GM06990 (cell line): Measurements from ENCODE around the gene TMEM164.

Source experiments
- DNase-seq: peaks from one replicate; pipeline ENCODE4 v3.0.0-alpha.2; 2011; ENCODE audit not compliant: insufficient read length; ENCODE audit errors: extremely low read depth
- H3K27me3 ChIP-seq: replicated peaks from 2 replicates; pipeline ENCODE4 v1.6.0; 2011; ENCODE audit warnings: low read length; ENCODE audit not compliant: control insufficient read depth, insufficient read depth
- H3K36me3 ChIP-seq: 2 replicates; pipeline ENCODE4 v1.5.1; 2011; ENCODE audit warnings: low read length; ENCODE audit not compliant: control insufficient read depth, insufficient read depth
- H3K4me3 ChIP-seq: replicated peaks from 2 replicates; pipeline ENCODE4 v1.5.1; 2011; ENCODE audit warnings: low read depth, mild to moderate bottlenecking, control low read depth, low read length
- TF ChIP-seq, protein P1 (sequence below): IDR thresholded peaks from 2 replicates; pipeline ENCODE4 v1.5.1; 2011; ENCODE audit warnings: low read length, control low read depth, mild to moderate bottlenecking, inconsistent platforms; ENCODE audit not compliant: insufficient read depth, poor library complexity, severe bottlenecking

TMEM164 gene

DNA sequence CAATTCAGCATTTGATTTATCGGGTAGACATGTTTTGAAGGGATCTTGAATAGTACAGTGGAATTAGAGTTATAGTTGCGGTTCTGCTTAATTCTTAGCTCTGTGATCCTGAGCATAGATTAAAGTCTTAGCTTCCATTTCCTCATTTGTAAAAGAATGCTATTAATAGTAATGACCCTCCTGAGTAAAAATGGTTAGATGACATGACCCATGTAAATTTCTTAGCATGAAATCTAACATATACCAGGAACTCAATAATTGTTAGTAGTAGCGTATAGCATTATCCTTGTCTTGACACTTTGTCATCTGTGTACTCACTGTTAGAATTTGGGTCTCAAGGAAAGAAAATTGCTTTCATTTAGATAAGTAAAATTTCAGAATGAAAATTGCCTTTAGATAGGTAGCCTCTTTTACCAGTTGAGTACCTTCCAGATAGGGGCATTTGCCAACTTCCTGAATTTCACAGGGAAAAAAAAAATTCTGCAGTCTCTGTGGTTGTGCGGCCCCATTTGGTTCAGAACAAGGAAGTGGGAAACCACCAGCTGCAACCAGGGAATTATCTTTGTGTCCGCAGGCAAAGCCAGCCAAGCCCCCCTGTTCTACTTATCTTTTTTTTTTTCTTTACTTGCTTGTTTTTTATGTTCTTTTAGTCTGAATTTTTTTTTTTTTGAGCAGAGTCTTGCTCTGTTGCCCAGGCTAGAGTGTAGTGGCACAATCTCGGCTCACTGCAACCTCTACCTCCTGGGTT lies 86.9 kb downstream of the TMEM164 start:
- Histone ChIP-seq H3K27me3 (no peaks in the 10 kb centered on the region), H3K4me3 (no peak overlapping the region), H3K36me3 (no peaks in the 10 kb centered on the region)
- no peak for DNase-seq
- TF ChIP-seq, protein P1, sequence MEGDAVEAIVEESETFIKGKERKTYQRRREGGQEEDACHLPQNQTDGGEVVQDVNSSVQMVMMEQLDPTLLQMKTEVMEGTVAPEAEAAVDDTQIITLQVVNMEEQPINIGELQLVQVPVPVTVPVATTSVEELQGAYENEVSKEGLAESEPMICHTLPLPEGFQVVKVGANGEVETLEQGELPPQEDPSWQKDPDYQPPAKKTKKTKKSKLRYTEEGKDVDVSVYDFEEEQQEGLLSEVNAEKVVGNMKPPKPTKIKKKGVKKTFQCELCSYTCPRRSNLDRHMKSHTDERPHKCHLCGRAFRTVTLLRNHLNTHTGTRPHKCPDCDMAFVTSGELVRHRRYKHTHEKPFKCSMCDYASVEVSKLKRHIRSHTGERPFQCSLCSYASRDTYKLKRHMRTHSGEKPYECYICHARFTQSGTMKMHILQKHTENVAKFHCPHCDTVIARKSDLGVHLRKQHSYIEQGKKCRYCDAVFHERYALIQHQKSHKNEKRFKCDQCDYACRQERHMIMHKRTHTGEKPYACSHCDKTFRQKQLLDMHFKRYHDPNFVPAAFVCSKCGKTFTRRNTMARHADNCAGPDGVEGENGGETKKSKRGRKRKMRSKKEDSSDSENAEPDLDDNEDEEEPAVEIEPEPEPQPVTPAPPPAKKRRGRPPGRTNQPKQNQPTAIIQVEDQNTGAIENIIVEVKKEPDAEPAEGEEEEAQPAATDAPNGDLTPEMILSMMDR = no peak

DNA sequence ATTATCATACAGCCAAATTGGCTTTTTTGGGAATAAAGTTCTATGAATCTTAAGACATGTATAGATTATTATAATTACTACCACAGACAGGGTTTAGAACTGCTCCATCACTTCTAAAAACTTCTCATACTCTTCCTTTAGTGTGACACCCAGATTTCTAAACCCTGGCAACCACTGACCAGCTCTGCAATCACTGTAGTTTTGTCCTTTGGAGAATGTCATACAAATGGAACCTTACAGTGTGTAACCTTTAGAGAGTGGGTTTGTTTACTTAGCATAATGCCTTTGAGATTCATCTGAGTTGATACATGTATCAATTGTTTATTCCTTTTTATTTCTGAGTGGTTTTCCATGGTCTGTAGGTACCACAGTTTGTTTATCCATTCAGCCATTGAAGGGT lies 95.0 kb downstream of the TMEM164 start:
- Histone ChIP-seq H3K27me3 (no peaks in the 10 kb centered on the region), H3K4me3 (no peak overlapping the region), H3K36me3 (no peaks in the 10 kb centered on the region)
- TF ChIP-seq, protein P1 = no peak
- DNase-seq = no peak

DNA sequence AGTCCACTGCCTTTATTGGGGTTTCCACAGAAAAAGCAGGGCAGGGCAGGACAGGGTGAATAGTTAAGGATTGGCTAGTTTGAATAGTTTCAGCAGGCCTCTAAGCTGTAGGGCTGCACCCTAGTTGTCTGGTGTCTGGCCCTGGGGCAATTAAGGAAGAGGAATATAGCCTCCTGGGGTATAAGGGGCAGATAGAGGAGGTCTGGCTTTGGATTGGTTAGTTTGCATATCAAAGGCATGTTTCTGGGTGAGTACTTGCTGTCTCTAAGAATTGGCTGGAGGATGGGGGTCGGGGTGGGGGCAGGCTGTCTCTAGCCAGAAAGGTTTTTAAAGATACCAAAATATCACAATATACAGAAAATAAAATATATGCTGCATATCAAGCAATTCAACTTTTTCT lies 100.4 kb downstream of the TMEM164 start:
- TF ChIP-seq, protein P1 = no peak
- Histone ChIP-seq H3K4me3 (no peak overlapping the region), H3K36me3 (no peaks in the 10 kb centered on the region), H3K27me3 (no peaks in the 10 kb centered on the region)
- no peak for DNase-seq

DNA sequence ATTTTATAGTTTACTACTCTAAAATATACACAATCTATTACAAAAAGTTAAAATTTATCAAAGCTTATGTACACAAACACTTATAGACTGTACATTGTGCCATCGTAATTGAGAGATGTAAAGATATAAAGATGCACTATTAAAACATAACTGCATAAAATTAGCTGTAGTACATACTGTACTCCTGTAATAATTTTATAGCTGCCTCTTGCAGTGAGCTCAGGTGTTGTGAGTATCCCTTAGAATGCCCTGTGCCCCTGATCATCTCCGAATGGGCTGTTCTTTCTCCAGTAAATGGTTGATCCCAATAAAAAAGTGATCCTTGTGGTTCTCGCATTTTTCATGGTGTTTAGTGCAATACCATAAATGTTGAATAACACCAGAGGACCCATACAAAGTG lies 101.2 kb downstream of the TMEM164 start:
- no peaks in the 10 kb centered on the region for H3K36me3 ChIP-seq
- TF ChIP-seq, protein P1 = no peak
- no peaks in the 10 kb centered on the region for H3K27me3 ChIP-seq
- H3K4me3 ChIP-seq = no peak overlapping the region
- DNase-seq = no peak

DNA sequence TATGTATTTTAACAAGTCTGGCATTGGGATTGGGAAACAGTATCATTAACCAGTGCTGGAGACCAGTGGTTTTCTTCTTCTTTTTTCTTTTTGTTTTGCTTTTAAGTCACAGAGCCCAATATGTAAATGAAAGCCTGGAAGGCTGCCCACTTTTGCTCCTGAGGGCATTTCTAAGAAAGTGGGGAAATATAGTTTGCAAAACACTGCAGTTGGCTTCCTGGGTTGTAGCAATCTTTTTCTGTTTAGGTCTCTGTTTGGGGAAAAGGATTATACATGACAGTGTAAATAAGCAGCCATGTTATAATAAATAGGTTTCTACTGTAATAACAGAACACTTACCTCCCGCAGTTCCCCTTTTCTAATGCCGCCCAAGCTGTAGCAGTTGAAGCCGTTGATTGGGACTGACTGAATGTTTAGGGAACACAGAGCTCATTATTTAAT lies 105.5 kb downstream of the TMEM164 start:
- Histone ChIP-seq H3K4me3 (no peak overlapping the region), H3K36me3 (no peaks in the 10 kb centered on the region), H3K27me3 (no peaks in the 10 kb centered on the region)
- TF ChIP-seq, protein P1 = no peak
- DNase-seq = no peak
